CD14-positive monocyte (primary cell): ENCODE results near the gene DUOX2. TPM values are rescaled to one million over a fixed set of nuclear protein-coding genes. Genes with fewer than 3 reads are reported as not detected.
"Not testable (repeated sequence)": the region's sequence is repeated elsewhere in the genome, so short reads cannot be mapped to it uniquely, and the experiment has no call there.

Experiments
- DNase-seq, 3 donors: peaks; one replicate each; pipeline ENCODE4 v3.0.0-alpha.2; 2011 to 2022
- H2AFZ ChIP-seq: 2 replicates; pipeline ENCODE4 v1.6.0; 2012; ENCODE audit warnings: mild to moderate bottlenecking, low read depth, low read length, inconsistent platforms; ENCODE audit not compliant: insufficient read depth, poor library complexity, severe bottlenecking
- H3K27ac ChIP-seq, 2 donors: 1 replicate in 1 of 2; 2 replicates in 1 of 2; pipeline ENCODE4 v1.5.1; 2012 to 2013; ENCODE audit warnings: low read length in 2 of 2, control low read depth in 1 of 2, inconsistent platforms in 1 of 2, low read depth in 1 of 2, mild to moderate bottlenecking in 1 of 2
- H3K27me3 ChIP-seq, 2 donors: one replicate each; pipeline versions ENCODE4 v1.6.0 to v1.6.1; 2011 to 2013; ENCODE audit warnings: low read length in 2 of 2; ENCODE audit not compliant: control insufficient read depth in 2 of 2, insufficient read depth in 2 of 2
- H3K36me3 ChIP-seq, 2 donors: replicated peaks in 1 of 2; 1 replicate in 1 of 2; 2 replicates in 1 of 2; pipeline versions ENCODE4 v1.5.1 to v1.6.1; 2012 to 2013; ENCODE audit warnings: low read length in 2 of 2, control low read depth in 1 of 2, inconsistent platforms in 1 of 2, mild to moderate bottlenecking in 1 of 2; ENCODE audit not compliant: insufficient read depth in 2 of 2, control insufficient read depth in 1 of 2
- H3K4me1 ChIP-seq, 2 donors: 1 replicate in 1 of 2; 2 replicates in 1 of 2; pipeline versions ENCODE4 v1.5.1 to v1.6.1; 2012 to 2013; ENCODE audit warnings: low read length in 2 of 2, control low read depth in 1 of 2, inconsistent platforms in 1 of 2, mild to moderate bottlenecking in 1 of 2, moderate library complexity in 1 of 2; ENCODE audit not compliant: insufficient read depth in 2 of 2, control insufficient read depth in 1 of 2
- H3K4me2 ChIP-seq: replicated peaks from 2 replicates; pipeline ENCODE3; 2012; ENCODE audit warnings: low read length, moderate library complexity, mild to moderate bottlenecking; ENCODE audit not compliant: poor library complexity, severe bottlenecking; ENCODE audit errors: extremely low read depth
- H3K4me3 ChIP-seq, 3 experiments: fragments of 200-600 bp in 1 of 3; sonication (generic) in 1 of 3; replicated peaks in 1 of 3; 1 replicate in 2 of 3; 2 replicates in 1 of 3; pipeline ENCODE4 v1.5.1; 2011 to 2013; ENCODE audit warnings: low read length in 3 of 3, mild to moderate bottlenecking in 3 of 3, control low read depth in 2 of 3, low read depth in 2 of 3, inconsistent platforms in 1 of 3, moderate library complexity in 1 of 3
- H3K79me2 ChIP-seq: 2 replicates; pipeline ENCODE4 v1.6.0; 2012; ENCODE audit warnings: mild to moderate bottlenecking, control low read depth, inconsistent platforms, low read length, moderate library complexity; ENCODE audit not compliant: insufficient read depth
- H3K9ac ChIP-seq: 2 replicates; pipeline ENCODE4 v1.6.0; 2017; ENCODE audit warnings: low read length, mild to moderate bottlenecking; ENCODE audit not compliant: insufficient read depth, poor library complexity, severe bottlenecking
- H3K9me3 ChIP-seq, 2 donors: replicated peaks in 1 of 2; 1 replicate in 1 of 2; 2 replicates in 1 of 2; pipeline versions ENCODE4 v1.5.1 to v1.6.1; 2012 to 2013; ENCODE audit warnings: low read length in 2 of 2, control low read depth in 1 of 2; ENCODE audit not compliant: control insufficient read depth in 1 of 2, insufficient read depth in 1 of 2
- H4K20me1 ChIP-seq: 2 replicates; pipeline ENCODE4 v1.6.0; 2012; ENCODE audit warnings: mild to moderate bottlenecking, low read length, control low read depth, moderate library complexity; ENCODE audit not compliant: insufficient read depth
- H3K27ac Mint-ChIP-seq, 7 donors: one replicate each; pipeline ENCODE4 v1.8.0; 2020; ENCODE audit warnings: mild to moderate bottlenecking in 7 of 7, mixed read lengths in 7 of 7, moderate library complexity in 6 of 7, inconsistent platforms in 2 of 7
- H3K27me3 Mint-ChIP-seq, 3 donors: one replicate each; pipeline ENCODE4 v1.8.0; 2021 to 2022; ENCODE audit warnings: low read depth in 3 of 3, mild to moderate bottlenecking in 3 of 3, mixed read lengths in 3 of 3, moderate library complexity in 3 of 3, inconsistent platforms in 1 of 3
- H3K36me3 Mint-ChIP-seq, 2 donors: one replicate each; pipeline ENCODE4 v1.8.0; 2020; ENCODE audit warnings: mixed read lengths in 2 of 2, inconsistent platforms in 1 of 2, mild to moderate bottlenecking in 1 of 2
- H3K4me1 Mint-ChIP-seq: one replicate; pipeline ENCODE4 v1.8.0; 2020; ENCODE audit warnings: mild to moderate bottlenecking, mixed read lengths
- H3K4me3 Mint-ChIP-seq, 2 donors: one replicate each; pipeline ENCODE4 v1.8.0; 2020; ENCODE audit warnings: mild to moderate bottlenecking in 2 of 2, mixed read lengths in 2 of 2, moderate library complexity in 1 of 2
- H3K9me3 Mint-ChIP-seq, 7 donors: one replicate each; pipeline ENCODE4 v1.8.0; 2020 to 2022; ENCODE audit warnings: mixed read lengths in 7 of 7, mild to moderate bottlenecking in 6 of 7, moderate library complexity in 6 of 7, inconsistent platforms in 2 of 7
- WGBS: methylation state at CpG from one replicate; pipeline ENCODE4 v1.1.5; 2013; ENCODE audit warnings: missing lambda C conversion rate; ENCODE audit not compliant: insufficient coverage; 5-methylcytosine and 5-hydroxymethylcytosine counted together
- intact Hi-C, 2 donors: fragments of 100-400 bp; cut with micrococcal nuclease; formaldehyde crosslinking; loops; one replicate each; pipeline versions ENCODE4 v1.15.0 to v1.15.1; 2023
- polyA plus RNA-seq, 3 donors: library from polyadenylated mRNA; depleted of rRNA in 1 of 3; unstranded in 2 of 3; stranded (reverse) in 1 of 3; fragments of 300-500 nt in 2 of 3; fragments of >200 nt in 1 of 3; fragmentation: Illumina TruSeq in 2 of 3; gene quantifications; 1 replicate in 2 of 3; 2 replicates in 1 of 3; pipeline ENCODE4 v1.2.3, GENCODE V29; 2012 to 2021

The DUOX2 gene
- polyA plus RNA-seq, 3 donors: 0.01 TPM; not detected in 2

- H3K9ac ChIP-seq, H3K4me1 Mint-ChIP-seq, H3K79me2 ChIP-seq, H3K4me3 ChIP-seq, H3K27ac Mint-ChIP-seq, H3K27me3 Mint-ChIP-seq, H3K4me1 ChIP-seq, H3K36me3 Mint-ChIP-seq, DNase-seq, H3K27me3 ChIP-seq, H3K4me3 Mint-ChIP-seq, H4K20me1 ChIP-seq, H3K27ac ChIP-seq, H3K9me3 ChIP-seq, H3K36me3 ChIP-seq, intact Hi-C loops, H3K4me2 ChIP-seq, H3K9me3 Mint-ChIP-seq, H2AFZ ChIP-seq: not testable (repeated sequence)
- WGBS: 83% methylated on average over 1 of the region's 3 CpGs
Observed at GRCh38 chr15:45080593-45080992, 33.4 kb downstream of the DUOX2 start.

- peak overlapping the region in 1 of 7 donors; percentile 18 for H3K27ac Mint-ChIP-seq
- H3K9me3 Mint-ChIP-seq, H3K27me3 ChIP-seq, H3K9ac ChIP-seq, H3K4me1 ChIP-seq, H3K27me3 Mint-ChIP-seq, H3K4me1 Mint-ChIP-seq, H3K79me2 ChIP-seq, H3K4me3 ChIP-seq, intact Hi-C loops, H3K36me3 Mint-ChIP-seq, H3K4me3 Mint-ChIP-seq, H3K9me3 ChIP-seq, H4K20me1 ChIP-seq, DNase-seq, H3K36me3 ChIP-seq, H3K4me2 ChIP-seq, H3K27ac ChIP-seq, H2AFZ ChIP-seq: not testable (repeated sequence)
- WGBS: 100% methylated on average over 1 of the region's 5 CpGs
Observed at GRCh38 chr15:45079628-45080246, 34.2 kb downstream of the DUOX2 start.

- H3K27ac Mint-ChIP-seq, H3K27me3 ChIP-seq, H3K9ac ChIP-seq, H3K36me3 Mint-ChIP-seq, H3K27ac ChIP-seq, H3K79me2 ChIP-seq, H3K4me2 ChIP-seq, H3K4me1 Mint-ChIP-seq, intact Hi-C loops, H3K36me3 ChIP-seq, H3K4me3 ChIP-seq, H3K9me3 Mint-ChIP-seq, H3K4me3 Mint-ChIP-seq, H4K20me1 ChIP-seq, H2AFZ ChIP-seq, H3K4me1 ChIP-seq, H3K27me3 Mint-ChIP-seq, DNase-seq, H3K9me3 ChIP-seq: not testable (repeated sequence)
- WGBS: 100% methylated on average over 1 of the region's 5 CpGs
Observed at GRCh38 chr15:45079201-45079600, 34.8 kb downstream of the DUOX2 start.

GRCh38 chr15:45077391-45077790, 36.6 kb downstream of the DUOX2 start:
- H3K27ac ChIP-seq, H2AFZ ChIP-seq, H3K27me3 Mint-ChIP-seq, H3K36me3 Mint-ChIP-seq, H3K27me3 ChIP-seq, H3K9ac ChIP-seq, intact Hi-C loops, H3K4me1 ChIP-seq, H3K9me3 Mint-ChIP-seq, H3K4me2 ChIP-seq, H3K4me1 Mint-ChIP-seq, DNase-seq, H3K79me2 ChIP-seq, H3K36me3 ChIP-seq, H3K4me3 ChIP-seq, H3K4me3 Mint-ChIP-seq, H4K20me1 ChIP-seq, H3K9me3 ChIP-seq: not testable (repeated sequence)
- WGBS: no CpG with 5 or more reads among the region's 2 CpGs
- peak overlapping the region in 2 of 7 donors; percentile 9 to 18 for H3K27ac Mint-ChIP-seq
